ENCODE data around the gene MARK3. TPM values are rescaled to one million over a fixed set of nuclear protein-coding genes. Genes with fewer than 3 reads are reported as not detected.

Gene MARK3
- total and polyA plus RNA-seq, 2 of the 13 experiments (the other 11 are each of a cell fraction or from before 2014, with no cell fraction given) = 47.7 to 56.6 TPM

- peak; percentile 73; the same call in 1 of the 2 replicates for TF ChIP-seq MLX (CRISPR knock-in tag; IDR thresholded peaks at IDR 0.05)
- TF ChIP-seq TFDP1 (CRISPR knock-in tag; IDR thresholded peaks at IDR 0.05; ENCODE audit: borderline replicate concordance) = peak; percentile 50; the same call in 1 of the 2 replicates
- TF ChIP-seq NR2F6 (IDR thresholded peaks at IDR 0.05) = peak; percentile 55
- TF ChIP-seq NR2F6 (CRISPR knock-in tag; IDR thresholded peaks at IDR 0.05) = peak; percentile 65
- TF ChIP-seq POLR2AphosphoS5 (IDR thresholded peaks at IDR 0.05; ENCODE audit: low read depth, low read length) = peak; percentile 47
- TF ChIP-seq HIC2 (CRISPR knock-in tag; IDR thresholded peaks at IDR 0.05; ENCODE audit: low read depth) = 0 out of 2 replicates have a peak, but pooled peaks have one; percentile 25
- peak; percentile 29; the same call in 1 of the 2 replicates for TF ChIP-seq ZNF891 (CRISPR knock-in tag; IDR thresholded peaks at IDR 0.05)
- peak; percentile 39; the same call in 1 of the 2 replicates for TF ChIP-seq ELF3 (CRISPR knock-in tag; IDR thresholded peaks at IDR 0.05)
- peak; percentile 36; the same call in 1 of the 2 replicates for TF ChIP-seq PITX1 (CRISPR knock-in tag; IDR thresholded peaks at IDR 0.05)
- TF ChIP-seq SIN3A (IDR thresholded peaks at IDR 0.05; ENCODE audit: borderline replicate concordance, low read depth, low read length) = peak; percentile 35; the same call in 1 of the 2 replicates
- no peak for TF ChIP-seq ZNF382 (CRISPR knock-in tag; IDR thresholded peaks at IDR 0.05; ENCODE audit: borderline replicate concordance)
- TF ChIP-seq ZC3H13 (CRISPR knock-in tag; IDR thresholded peaks at IDR 0.05) = 0 out of 2 replicates have a peak, but pooled peaks have one; percentile 34
- peak; percentile 44; the same call in 1 of the 2 replicates for TF ChIP-seq ZNF205 (CRISPR knock-in tag; IDR thresholded peaks at IDR 0.05)
- peak; percentile 21; the same call in 1 of the 2 replicates for TF ChIP-seq HDAC2 (CRISPR knock-in tag; IDR thresholded peaks at IDR 0.05)
- peak; percentile 33; the same call in 1 of the 2 replicates for TF ChIP-seq HOXA3 (CRISPR knock-in tag; IDR thresholded peaks at IDR 0.05)
- no peak for TF ChIP-seq ZNF546 (CRISPR knock-in tag; conservative IDR thresholded peaks at IDR 0.05)
- peak; percentile 68; the same call in 1 of the 2 replicates for TF ChIP-seq RXRB (CRISPR knock-in tag; IDR thresholded peaks at IDR 0.05; ENCODE audit: borderline replicate concordance)
- TF ChIP-seq ZNF460 (CRISPR knock-in tag; IDR thresholded peaks at IDR 0.05; ENCODE audit: borderline replicate concordance) = peak; percentile 57; the same call in 1 of the 2 replicates
- TF ChIP-seq NONO (IDR thresholded peaks at IDR 0.05) = no peak
- peak; percentile 33; the same call in 1 of the 2 replicates for TF ChIP-seq NONO (CRISPR knock-in tag; conservative IDR thresholded peaks at IDR 0.05)
- TF ChIP-seq ZNF614 (CRISPR knock-in tag; IDR thresholded peaks at IDR 0.05; ENCODE audit: borderline replicate concordance) = 0 out of 2 replicates have a peak, but pooled peaks have one; percentile 39
- no peak for TF ChIP-seq ZNF18 (CRISPR knock-in tag; IDR thresholded peaks at IDR 0.05; ENCODE audit: insufficient replicate concordance)
- peak; percentile 64; the same call in 1 of the 2 replicates for TF ChIP-seq ZFP91 (CRISPR knock-in tag; IDR thresholded peaks at IDR 0.05; ENCODE audit: borderline replicate concordance)
- no peak for TF ChIP-seq PHF8 (CRISPR knock-in tag; IDR thresholded peaks at IDR 0.05)
Measured at GRCh38 chr14:103526247-103526913, 141.2 kb downstream of the MARK3 start (continued).
